Small intestine (tissue), 7 donors: ENCODE results near the gene NIPAL3. TPM values are rescaled to one million over a fixed set of nuclear protein-coding genes. Genes with fewer than 3 reads are reported as not detected.
"Not testable (repeated sequence)": the region's sequence is repeated elsewhere in the genome, so short reads cannot be mapped to it uniquely, and the experiment has no call there.

Experiments used
- DNase-seq, 2 donors: peaks; one replicate each; pipeline versions ENCODE4 v3.0.0 to v3.0.0-alpha.2; 2013
- FAIRE-seq: peaks from 2 replicates; lab custom pipeline; 2012; peaks lifted over from hg19 to GRCh38; lab: Jason Lieb, UNC
- H3K27ac ChIP-seq, 3 donors: one replicate each; pipeline ENCODE4 v1.5.1; 2013; ENCODE audit warnings: low read length in 2 of 3, mild to moderate bottlenecking in 2 of 3, control low read depth in 1 of 3, inconsistent platforms in 1 of 3, low read depth in 1 of 3, moderate library complexity in 1 of 3
- H3K27me3 ChIP-seq, 3 donors: one replicate each; pipeline ENCODE4 v1.6.1; 2013; ENCODE audit warnings: low read length in 3 of 3, inconsistent platforms in 1 of 3; ENCODE audit not compliant: control insufficient read depth in 3 of 3, insufficient read depth in 3 of 3
- H3K36me3 ChIP-seq, 3 donors: one replicate each; pipeline ENCODE4 v1.6.1; 2013; ENCODE audit warnings: low read length in 3 of 3, inconsistent platforms in 1 of 3, low read depth in 1 of 3, mild to moderate bottlenecking in 1 of 3, moderate library complexity in 1 of 3; ENCODE audit not compliant: control insufficient read depth in 3 of 3, insufficient read depth in 2 of 3
- H3K4me1 ChIP-seq, 3 donors: one replicate each; pipeline ENCODE4 v1.6.1; 2013; ENCODE audit warnings: low read length in 2 of 3, inconsistent platforms in 1 of 3, low read depth in 1 of 3, mild to moderate bottlenecking in 1 of 3, moderate library complexity in 1 of 3; ENCODE audit not compliant: control insufficient read depth in 3 of 3, insufficient read depth in 2 of 3
- H3K4me3 ChIP-seq, 3 donors: one replicate each; pipeline ENCODE4 v1.5.1; 2013; ENCODE audit warnings: low read length in 3 of 3, control low read depth in 1 of 3, inconsistent platforms in 1 of 3, low read depth in 1 of 3, mild to moderate bottlenecking in 1 of 3, moderate library complexity in 1 of 3
- H3K9me3 ChIP-seq, 2 donors: one replicate each; pipeline ENCODE4 v1.6.1; 2013; ENCODE audit warnings: low read depth in 1 of 2, low read length in 1 of 2; ENCODE audit not compliant: control insufficient read depth in 2 of 2, insufficient read depth in 1 of 2
- WGBS, 3 donors: extraction: QIAGEN DNeasy Blood & Tissue Kit; methylation state at CpG; one replicate each; pipeline ENCODE4 v1.1.7; 2013; 5-methylcytosine and 5-hydroxymethylcytosine counted together
- polyA plus RNA-seq, 4 donors: library from polyadenylated mRNA; stranded (reverse) in 3 of 4; unstranded in 1 of 4; fragments of 200-250 nt in 3 of 4; fragments of 120-200 nt in 1 of 4; gene quantifications; one replicate each; pipeline versions ENCODE4 v1.2.1 to v1.2.3, GENCODE V29; 2013
- donor health status: healthy with polysubstance abuse.
- donor health status: control.
- donor health status: control.
- donor health status: Bipolar disorder and iron deficiency.
- donor health status: healthy.

NIPAL3 gene
- polyA plus RNA-seq, 4 donors: 4.9 to 16.4 (median 13.3) TPM

GRCh38 chr1:24484199-24484598 is 68.6 kb downstream of the NIPAL3 start:
- DNase-seq: no peak
- Histone ChIP-seq H3K4me3 (no peak overlapping the region), H3K9me3 (no peaks in the 10 kb centered on the region), H3K27ac (no peak overlapping the region), H3K4me1 (no peaks in the 10 kb centered on the region), H3K36me3 (no peaks in the 10 kb centered on the region), H3K27me3 (no peaks in the 10 kb centered on the region)
- WGBS, 3 donors: 66 to 81% (median 80%) methylated on average over 4 of the region's 4 CpGs
- no peak for FAIRE-seq

DNA sequence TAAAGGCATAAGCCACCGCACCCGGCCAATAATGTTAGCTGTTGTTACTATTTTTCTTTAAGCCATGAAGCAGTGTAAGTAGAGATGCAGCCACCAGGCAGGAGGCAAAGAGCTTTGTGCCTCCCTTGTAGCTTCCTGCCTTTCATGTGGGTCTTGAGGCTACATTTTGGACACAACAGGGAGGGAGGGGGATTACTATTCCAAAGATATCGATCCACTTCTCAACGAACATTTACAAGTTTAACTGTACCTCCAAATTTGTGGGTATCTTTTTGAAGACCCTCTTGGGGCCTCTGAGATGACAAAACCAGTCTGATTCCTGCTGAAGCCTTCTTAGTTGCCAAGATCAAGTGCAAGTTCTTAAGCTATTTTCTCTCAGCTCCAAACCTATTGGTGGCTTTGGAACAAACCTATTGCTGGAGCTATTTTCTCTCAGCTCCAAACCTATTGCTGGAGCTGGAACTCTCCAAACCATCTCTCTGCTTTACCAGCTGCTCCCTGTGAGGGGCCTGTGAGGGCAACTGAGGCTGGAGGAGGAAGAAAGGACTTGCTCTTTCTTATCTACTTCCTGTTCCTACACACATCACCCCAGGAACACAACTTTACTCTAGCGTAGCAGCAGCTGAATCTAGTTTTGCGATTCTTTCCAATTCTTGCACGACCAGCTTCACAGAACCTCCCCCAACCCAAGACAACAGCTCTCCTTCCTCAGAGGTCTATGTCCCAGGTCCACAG is 70.9 kb downstream of the NIPAL3 start:
- Histone ChIP-seq H3K4me1 (no peaks in the 10 kb centered on the region), H3K27me3 (no peaks in the 10 kb centered on the region), H3K27ac (no peak overlapping the region), H3K9me3 (peaks cover 0 to 12% of the 10 kb centered on the region in 2 donors), H3K36me3 (no peaks in the 10 kb centered on the region), H3K4me3 (no peak overlapping the region)
- WGBS, 3 donors: 71 to 80% (median 75%) methylated on average over 7 of the region's 7 CpGs
- DNase-seq (no peak), FAIRE-seq (no peak)

- WGBS, 3 donors: 86 to 92% (median 92%) methylated on average over 9 of the region's 9 CpGs
- H3K36me3 ChIP-seq: no peaks in the 10 kb centered on the region
- no peak overlapping the region for H3K4me3 ChIP-seq
- no peak overlapping the region for H3K27ac ChIP-seq
- no peaks in the 10 kb centered on the region for H3K27me3 ChIP-seq
- DNase-seq (no peak), FAIRE-seq (no peak)
- H3K4me1 ChIP-seq: no peaks in the 10 kb centered on the region
- H3K9me3 ChIP-seq: peaks cover 0 to 12% of the 10 kb centered on the region in 2 donors
These were observed 71.9 kb downstream of the NIPAL3 start for GRCh38 chr1:24487455-24487854.

GRCh38 chr1:24488159-24488558 is 72.6 kb downstream of the NIPAL3 start:
- not testable (repeated sequence) for H3K4me1 ChIP-seq, DNase-seq, H3K27ac ChIP-seq, H3K4me3 ChIP-seq, FAIRE-seq, H3K27me3 ChIP-seq, H3K36me3 ChIP-seq
- 86 to 88% (median 87%) methylated on average over 7 of the region's 7 CpGs for WGBS, 3 donors
- peaks cover 0 to 12% of the 10 kb centered on the region in 2 donors for H3K9me3 ChIP-seq

GRCh38 chr1:24489674-24490073 is 74.1 kb downstream of the NIPAL3 start:
- Histone ChIP-seq H3K9me3 (peaks cover 0 to 12% of the 10 kb centered on the region in 2 donors), H3K27ac (no peak overlapping the region), H3K4me3 (no peak overlapping the region), H3K36me3 (no peaks in the 10 kb centered on the region), H3K27me3 (no peaks in the 10 kb centered on the region), H3K4me1 (no peaks in the 10 kb centered on the region)
- 94 to 95% (median 94%) methylated on average over 13 of the region's 13 CpGs for WGBS, 3 donors
- DNase-seq (no peak), FAIRE-seq (no peak)

DNA sequence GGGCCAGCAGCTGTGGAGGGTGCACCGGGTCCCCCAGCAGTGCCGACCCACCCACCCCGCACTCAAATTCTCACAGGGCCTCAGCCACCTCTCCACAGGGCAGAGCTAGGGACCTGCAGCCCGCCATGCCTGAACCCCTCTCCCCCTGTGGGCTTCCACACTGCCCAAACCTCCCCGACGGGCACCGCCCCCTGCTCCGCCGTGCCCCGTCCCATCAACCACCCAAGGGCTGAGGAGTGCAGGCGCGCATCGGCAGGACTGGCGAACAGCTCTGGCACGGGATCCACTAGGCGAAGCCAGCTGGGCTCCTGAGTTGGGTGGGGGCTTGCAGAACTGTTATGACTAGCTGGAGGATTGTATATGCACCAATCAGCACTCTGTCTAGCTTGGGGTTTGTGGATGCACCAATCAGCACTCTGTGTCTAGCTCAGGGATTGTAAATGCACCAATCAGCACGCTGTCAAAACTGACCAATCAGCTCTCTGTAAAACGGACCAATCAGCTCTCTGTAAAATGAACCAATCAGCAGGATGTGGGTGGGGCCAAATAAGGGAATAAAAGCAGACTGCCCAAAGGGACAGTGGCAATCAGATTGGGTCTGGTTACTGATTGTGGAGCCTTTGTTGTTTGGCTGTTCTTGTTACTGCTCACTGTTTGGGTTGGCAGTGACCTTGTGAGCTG is 74.6 kb downstream of the NIPAL3 start:
- FAIRE-seq (no peak), DNase-seq (no peak)
- no peaks in the 10 kb centered on the region for H3K27me3 ChIP-seq
- H3K4me3 ChIP-seq: no peak overlapping the region
- H3K27ac ChIP-seq: no peak overlapping the region
- H3K4me1 ChIP-seq: no peaks in the 10 kb centered on the region
- H3K36me3 ChIP-seq: no peaks in the 10 kb centered on the region
- 97 to 98% (median 98%) methylated on average over 15 to 18 of the region's 18 CpGs for WGBS, 3 donors
- peaks cover 0 to 12% of the 10 kb centered on the region in 2 donors for H3K9me3 ChIP-seq

- WGBS, 3 donors: 57 to 62% (median 58%) methylated on average over 15 of the region's 15 CpGs
- FAIRE-seq: no peak
- no peaks in the 10 kb centered on the region for H3K36me3 ChIP-seq
- H3K4me1 ChIP-seq: no peaks in the 10 kb centered on the region
- no peak overlapping the region for H3K27ac ChIP-seq
- no peak for DNase-seq
- peaks cover 0 to 12% of the 10 kb centered on the region in 2 donors for H3K9me3 ChIP-seq
- H3K27me3 ChIP-seq: no peaks in the 10 kb centered on the region
- no peak overlapping the region for H3K4me3 ChIP-seq
These were observed 76.2 kb downstream of the NIPAL3 start for GRCh38 chr1:24491577-24492360.

DNA sequence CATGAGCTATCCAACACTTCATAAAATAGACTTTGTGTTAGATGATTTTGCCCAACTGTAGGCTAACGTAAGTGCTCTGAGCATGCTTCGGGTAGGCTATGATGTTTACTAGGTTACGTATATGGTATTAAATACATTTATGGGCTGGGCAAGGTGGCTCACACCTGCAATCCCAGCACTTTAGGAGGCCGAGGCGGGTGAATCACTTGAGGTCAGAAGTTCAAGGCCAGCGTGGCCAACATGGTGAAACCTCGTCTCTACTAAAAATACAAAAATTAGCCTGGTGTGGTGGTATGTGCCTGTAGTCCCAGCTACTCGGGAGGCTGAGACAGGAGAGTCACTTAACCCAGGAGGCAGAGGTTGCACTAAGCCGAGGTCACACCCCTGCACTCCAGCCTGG is 77.3 kb downstream of the NIPAL3 start:
- H3K4me1 ChIP-seq, H3K36me3 ChIP-seq, H3K4me3 ChIP-seq, H3K27ac ChIP-seq, H3K27me3 ChIP-seq, FAIRE-seq, DNase-seq: not testable (repeated sequence)
- 63 to 86% (median 77%) methylated on average over 9 of the region's 9 CpGs for WGBS, 3 donors
- H3K9me3 ChIP-seq: peaks cover 0 to 12% of the 10 kb centered on the region in 2 donors
